Adrenal gland (tissue), 5 donors: ENCODE measurements around the gene TMEM35B.

Source experiments
- POLR2A ChIP-seq, 2 donors: fragments of 450-650 bp; IDR thresholded peaks; one replicate each; pipeline ENCODE4 v1.6.1; 2017; ENCODE audit warnings: antibody characterized with exemption in 2 of 2, mild to moderate bottlenecking in 2 of 2, moderate library complexity in 1 of 2
- TF ChIP-seq, protein P1 (sequence below), 6 experiments: fragments of 450-650 bp in 4 of 6; fragments of 200-600 bp in 2 of 6; sonication (generic) in 1 of 6; IDR thresholded peaks; 1 replicate in 5 of 6; 2 replicates in 1 of 6; pipeline versions ENCODE4 v1.5.1 to v1.8.0; 2016 to 2021; ENCODE audit warnings: antibody characterized with exemption in 6 of 6, mild to moderate bottlenecking in 2 of 6, moderate library complexity in 1 of 6
- donor health status: DM: no; HTN: no; CAD: no.

DNA sequence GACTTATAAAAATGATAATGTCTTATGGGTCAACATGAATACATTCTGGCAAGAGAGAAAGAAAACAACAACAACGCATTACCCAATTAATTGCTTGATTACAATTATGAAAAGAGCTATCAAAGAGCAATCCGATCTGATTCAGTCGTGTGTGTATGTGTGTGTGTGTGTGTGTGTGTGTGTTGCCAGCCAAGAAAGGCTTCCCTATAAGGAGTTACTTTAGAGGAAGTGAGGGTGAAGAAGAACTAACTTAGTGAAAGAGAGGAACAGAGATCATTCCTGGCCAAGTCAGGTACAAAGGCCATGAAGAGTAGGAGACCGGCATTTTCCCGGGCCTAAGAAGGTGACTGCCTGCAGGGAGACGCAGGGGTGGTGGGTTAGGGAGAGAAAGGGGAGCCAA lies 9.4 kb downstream of the TMEM35B start:
- no peak for TF ChIP-seq POLR2A (IDR thresholded peaks at IDR 0.05)
- TF ChIP-seq, protein P1, sequence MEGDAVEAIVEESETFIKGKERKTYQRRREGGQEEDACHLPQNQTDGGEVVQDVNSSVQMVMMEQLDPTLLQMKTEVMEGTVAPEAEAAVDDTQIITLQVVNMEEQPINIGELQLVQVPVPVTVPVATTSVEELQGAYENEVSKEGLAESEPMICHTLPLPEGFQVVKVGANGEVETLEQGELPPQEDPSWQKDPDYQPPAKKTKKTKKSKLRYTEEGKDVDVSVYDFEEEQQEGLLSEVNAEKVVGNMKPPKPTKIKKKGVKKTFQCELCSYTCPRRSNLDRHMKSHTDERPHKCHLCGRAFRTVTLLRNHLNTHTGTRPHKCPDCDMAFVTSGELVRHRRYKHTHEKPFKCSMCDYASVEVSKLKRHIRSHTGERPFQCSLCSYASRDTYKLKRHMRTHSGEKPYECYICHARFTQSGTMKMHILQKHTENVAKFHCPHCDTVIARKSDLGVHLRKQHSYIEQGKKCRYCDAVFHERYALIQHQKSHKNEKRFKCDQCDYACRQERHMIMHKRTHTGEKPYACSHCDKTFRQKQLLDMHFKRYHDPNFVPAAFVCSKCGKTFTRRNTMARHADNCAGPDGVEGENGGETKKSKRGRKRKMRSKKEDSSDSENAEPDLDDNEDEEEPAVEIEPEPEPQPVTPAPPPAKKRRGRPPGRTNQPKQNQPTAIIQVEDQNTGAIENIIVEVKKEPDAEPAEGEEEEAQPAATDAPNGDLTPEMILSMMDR (IDR thresholded peaks at IDR 0.05): no peak
